Activated T-cell treated with anti-CD3 and anti-CD28 coated beads, Interleukin-2, amount 50 U/mL, for 24 hours (primary cell): Measurements from ENCODE around the gene ITIH1.
A peak's percentile ranks its signal among the peaks of the same experiment; 100 is the strongest.

Source experiments
- DNase-seq: peaks from one replicate; pipeline ENCODE4 v3.0.0-alpha.2; 2020
- H3K27ac Mint-ChIP-seq: 2 replicates; pipeline ENCODE4 v1.8.0; 2020; ENCODE audit warnings: mild to moderate bottlenecking, mixed read lengths
- H3K27me3 Mint-ChIP-seq: 2 replicates; pipeline ENCODE4 v1.8.0; 2020; ENCODE audit warnings: mixed read lengths
- H3K36me3 Mint-ChIP-seq: 2 replicates; pipeline ENCODE4 v1.8.0; 2020; ENCODE audit warnings: low read depth, mixed read lengths
- H3K4me1 Mint-ChIP-seq: 2 replicates; pipeline ENCODE4 v1.8.0; 2020; ENCODE audit warnings: low read depth, mixed read lengths
- H3K4me3 Mint-ChIP-seq: 2 replicates; pipeline ENCODE4 v1.8.0; 2020; ENCODE audit warnings: mild to moderate bottlenecking, moderate library complexity, mixed read lengths
- H3K9me3 Mint-ChIP-seq: 2 replicates; pipeline ENCODE4 v1.8.0; 2020; ENCODE audit warnings: mixed read lengths

ITIH1 gene

GRCh38 chr3:52792413-52792812, 15.0 kb downstream of the ITIH1 start:
- no peak overlapping the region for H3K4me3 Mint-ChIP-seq
- no peaks in the 10 kb centered on the region for H3K9me3 Mint-ChIP-seq
- H3K36me3 Mint-ChIP-seq, result no peaks in the 10 kb centered on the region
- no peaks in the 10 kb centered on the region for H3K27me3 Mint-ChIP-seq
- no peak for DNase-seq
- no peak overlapping the region for H3K27ac Mint-ChIP-seq
- no peaks in the 10 kb centered on the region for H3K4me1 Mint-ChIP-seq

GRCh38 chr3:52792961-52793695, 15.7 kb downstream of the ITIH1 start:
- H3K36me3 Mint-ChIP-seq, result no peaks in the 10 kb centered on the region
- H3K4me1 Mint-ChIP-seq, result no peaks in the 10 kb centered on the region
- no peaks in the 10 kb centered on the region for H3K9me3 Mint-ChIP-seq
- no peaks in the 10 kb centered on the region for H3K27me3 Mint-ChIP-seq
- no peak overlapping the region for H3K27ac Mint-ChIP-seq
- no peak for DNase-seq
- no peak overlapping the region for H3K4me3 Mint-ChIP-seq

DNA sequence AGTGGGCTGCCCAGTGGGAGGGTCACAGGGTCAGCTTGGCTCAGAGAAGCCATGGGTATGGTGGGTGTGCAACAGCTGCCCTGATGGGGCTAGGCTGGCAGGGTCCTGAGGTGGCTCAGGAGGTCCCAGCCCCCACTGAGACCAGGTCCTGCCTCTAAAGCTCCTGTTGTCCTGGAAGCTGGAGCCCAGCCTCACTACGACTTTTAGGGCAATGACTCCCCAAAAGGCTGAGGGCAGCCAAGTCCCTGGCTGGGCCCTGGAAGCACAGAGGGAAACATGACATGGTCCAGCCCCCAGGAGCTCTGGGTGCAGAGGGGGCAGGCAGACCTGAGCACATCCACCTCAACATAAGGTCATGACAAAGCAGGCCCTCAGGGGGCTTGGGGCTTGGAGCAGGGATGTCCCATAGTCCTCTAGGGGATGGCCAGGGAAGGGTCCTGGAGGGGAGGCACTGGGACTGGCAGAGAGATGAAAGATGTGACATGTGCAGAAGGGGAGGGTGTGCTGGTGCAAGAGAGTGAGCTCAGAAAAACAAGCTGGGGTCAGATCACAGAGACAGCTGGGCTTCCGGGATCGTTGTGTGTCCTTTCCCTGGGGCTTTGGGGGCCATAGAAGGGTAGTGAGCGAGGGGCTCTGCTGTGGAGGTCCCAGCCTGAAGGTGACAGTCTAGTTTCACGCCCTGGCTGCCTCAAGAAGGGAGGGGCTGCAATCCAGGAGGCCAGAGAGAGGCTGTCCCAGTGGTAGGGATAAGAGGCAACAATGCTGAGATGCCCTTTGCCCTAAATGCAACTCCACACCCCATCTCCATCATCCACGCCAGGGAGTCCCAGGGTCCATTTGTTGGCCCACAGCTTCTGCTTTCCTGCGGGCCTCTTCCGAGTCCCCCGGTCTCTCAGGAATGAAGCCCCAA, 16.6 kb downstream of the ITIH1 start:
- no peak overlapping the region for H3K4me3 Mint-ChIP-seq
- no peaks in the 10 kb centered on the region for H3K4me1 Mint-ChIP-seq
- no peak overlapping the region for H3K27ac Mint-ChIP-seq
- H3K9me3 Mint-ChIP-seq, result no peaks in the 10 kb centered on the region
- no peaks in the 10 kb centered on the region for H3K27me3 Mint-ChIP-seq
- no peaks in the 10 kb centered on the region for H3K36me3 Mint-ChIP-seq
- no peak for DNase-seq

DNA sequence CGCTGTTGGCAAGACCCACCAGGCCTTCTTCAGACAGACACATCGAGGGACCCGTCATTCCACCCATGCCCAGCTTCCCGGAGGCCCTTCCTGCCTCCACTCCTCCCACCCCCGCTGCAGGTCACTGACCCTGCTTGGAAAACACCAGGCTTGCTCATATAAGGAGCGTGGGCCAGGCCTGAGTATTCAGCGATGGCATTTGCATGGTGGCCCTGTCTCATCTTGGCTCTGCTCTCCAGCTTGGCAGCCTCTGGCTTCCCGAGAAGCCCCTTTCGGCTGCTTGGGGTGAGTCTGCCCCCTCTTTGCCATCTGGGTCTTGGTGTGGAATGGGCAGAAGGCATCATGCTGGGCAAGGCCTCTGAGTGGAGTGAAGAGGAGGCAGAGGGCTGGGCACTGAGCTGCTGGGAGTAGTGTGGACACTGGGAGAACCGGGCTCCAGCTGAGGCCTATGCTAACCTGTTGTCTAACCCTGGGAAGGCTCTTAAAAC, 17.3 kb downstream of the ITIH1 start, which contains the start of gene ITIH3:
Gene ITIH3, plus strand, starts transcription at position 185 of the 488 bp plus-strand sequence. Its CDS starts 8 bp downstream, at position 193.
- H3K4me1 Mint-ChIP-seq, result no peaks in the 10 kb centered on the region
- DNase-seq, result no peak
- no peaks in the 10 kb centered on the region for H3K36me3 Mint-ChIP-seq
- no peak within 1 kb of the TSS for H3K27ac Mint-ChIP-seq
- no peaks in the 10 kb centered on the region for H3K27me3 Mint-ChIP-seq
- no peaks in the 10 kb centered on the region for H3K9me3 Mint-ChIP-seq
- no peak within 1 kb of the TSS for H3K4me3 Mint-ChIP-seq

GRCh38 chr3:52795298-52795900, 18.0 kb downstream of the ITIH1 start:
- H3K4me1 Mint-ChIP-seq, result no peaks in the 10 kb centered on the region
- H3K27ac Mint-ChIP-seq, result no peak overlapping the region
- H3K4me3 Mint-ChIP-seq, result no peak overlapping the region
- H3K27me3 Mint-ChIP-seq, result no peaks in the 10 kb centered on the region
- H3K36me3 Mint-ChIP-seq, result no peaks in the 10 kb centered on the region
- no peak for DNase-seq
- H3K9me3 Mint-ChIP-seq, result no peaks in the 10 kb centered on the region

- Mint-ChIP-seq H3K4me1 (no peaks in the 10 kb centered on the region), H3K27ac (no peak overlapping the region), H3K9me3 (no peaks in the 10 kb centered on the region), H3K27me3 (no peaks in the 10 kb centered on the region), H3K4me3 (no peak overlapping the region), H3K36me3 (no peaks in the 10 kb centered on the region)
- no peak for DNase-seq
Observed at GRCh38 chr3:52796411-52796810, 19.0 kb downstream of the ITIH1 start.

DNA sequence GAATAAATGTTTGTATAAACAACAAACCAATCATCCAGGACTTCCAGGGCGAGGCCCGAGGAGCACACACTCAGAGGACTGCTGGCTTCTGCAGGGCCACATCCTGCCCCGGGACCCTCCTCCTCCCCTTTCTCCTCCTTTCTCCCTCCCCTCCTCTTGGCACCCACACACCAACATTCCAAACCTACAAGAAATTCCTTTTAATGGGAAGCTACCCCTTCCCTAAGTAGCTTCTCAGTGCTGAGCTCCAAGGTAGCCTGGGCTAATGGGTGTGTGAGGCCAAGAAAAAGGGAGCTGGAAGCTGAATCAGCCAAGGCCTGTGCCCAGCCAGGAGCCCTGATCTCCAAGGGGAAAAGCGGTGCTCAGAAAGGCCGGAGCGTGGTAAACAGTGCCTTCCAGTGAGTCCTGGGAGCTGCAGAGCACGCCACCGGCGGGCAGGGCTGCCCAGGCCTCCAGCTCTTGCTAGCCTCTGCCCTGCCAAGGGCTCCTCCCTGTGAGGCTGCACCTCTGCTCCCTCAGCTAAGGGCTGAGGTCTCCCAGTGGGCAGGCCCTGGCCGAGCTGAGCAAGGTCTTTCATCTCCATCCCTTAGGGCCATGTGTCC, 21.1 kb downstream of the ITIH1 start:
- no peak for DNase-seq
- H3K4me3 Mint-ChIP-seq, result no peak overlapping the region
- no peaks in the 10 kb centered on the region for H3K36me3 Mint-ChIP-seq
- no peaks in the 10 kb centered on the region for H3K9me3 Mint-ChIP-seq
- no peak overlapping the region for H3K27ac Mint-ChIP-seq
- no peaks in the 10 kb centered on the region for H3K27me3 Mint-ChIP-seq
- H3K4me1 Mint-ChIP-seq, result no peaks in the 10 kb centered on the region

GRCh38 chr3:52798978-52799476, 21.6 kb downstream of the ITIH1 start:
- peak; percentile 34 for DNase-seq
- Mint-ChIP-seq H3K27ac (no peak overlapping the region), H3K36me3 (no peaks in the 10 kb centered on the region), H3K9me3 (no peaks in the 10 kb centered on the region), H3K4me3 (no peak overlapping the region), H3K4me1 (no peaks in the 10 kb centered on the region), H3K27me3 (no peaks in the 10 kb centered on the region)

GRCh38 chr3:52800079-52800478, 22.7 kb downstream of the ITIH1 start:
- no peaks in the 10 kb centered on the region for H3K4me1 Mint-ChIP-seq
- H3K27me3 Mint-ChIP-seq, result no peaks in the 10 kb centered on the region
- H3K9me3 Mint-ChIP-seq, result no peaks in the 10 kb centered on the region
- H3K4me3 Mint-ChIP-seq, result no peak overlapping the region
- H3K36me3 Mint-ChIP-seq, result no peaks in the 10 kb centered on the region
- H3K27ac Mint-ChIP-seq, result no peak overlapping the region
- no peak for DNase-seq

GRCh38 chr3:52801839-52802238, 24.4 kb downstream of the ITIH1 start:
- Mint-ChIP-seq H3K27ac (no peak overlapping the region), H3K36me3 (no peaks in the 10 kb centered on the region), H3K9me3 (no peaks in the 10 kb centered on the region), H3K27me3 (no peaks in the 10 kb centered on the region), H3K4me3 (no peak overlapping the region), H3K4me1 (no peaks in the 10 kb centered on the region)
- no peak for DNase-seq

DNA sequence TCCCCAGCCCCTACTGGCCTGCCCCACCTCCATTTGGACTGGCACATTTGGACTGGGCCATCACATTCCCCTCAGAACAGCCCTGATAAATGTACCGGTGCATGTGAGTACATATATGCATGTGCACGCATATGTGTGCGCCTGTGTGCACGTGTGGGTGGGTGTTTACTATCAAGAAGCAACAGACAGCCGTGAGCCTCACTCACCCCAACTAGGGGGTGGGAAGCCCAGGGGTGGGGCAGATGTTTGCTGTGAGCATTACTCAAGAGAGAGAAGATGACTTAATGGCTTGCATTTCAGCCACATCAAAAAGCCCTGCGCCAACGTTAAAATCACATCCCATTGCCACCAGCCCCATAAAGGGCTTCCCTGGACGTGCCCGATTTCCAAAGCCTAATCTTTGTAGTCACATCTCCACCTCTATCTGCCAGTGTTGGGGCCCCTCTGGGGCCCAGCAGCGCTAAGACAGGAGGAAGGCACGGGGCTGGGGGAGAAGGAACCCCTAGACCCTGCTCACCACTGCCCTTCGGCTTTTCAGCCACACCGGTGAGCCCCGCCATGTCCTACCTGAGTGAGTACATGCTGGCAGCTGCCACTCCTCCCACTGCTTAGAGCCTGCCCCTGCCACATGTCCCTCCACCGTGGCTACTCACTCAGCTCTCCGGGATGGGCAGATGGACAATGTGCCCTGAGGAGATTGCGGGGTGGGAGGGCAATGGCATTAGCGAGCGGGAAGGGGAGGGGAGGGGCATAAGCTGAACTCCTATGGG, 28.1 kb downstream of the ITIH1 start:
- no peak overlapping the region for H3K27ac Mint-ChIP-seq
- no peaks in the 10 kb centered on the region for H3K27me3 Mint-ChIP-seq
- H3K4me3 Mint-ChIP-seq, result no peak overlapping the region
- H3K4me1 Mint-ChIP-seq, result peaks cover 5% of the 10 kb centered on the region
- no peaks in the 10 kb centered on the region for H3K9me3 Mint-ChIP-seq
- no peak for DNase-seq
- no peaks in the 10 kb centered on the region for H3K36me3 Mint-ChIP-seq

GRCh38 chr3:52809149-52809548, 31.8 kb downstream of the ITIH1 start:
- Mint-ChIP-seq H3K27me3 (no peaks in the 10 kb centered on the region), H3K27ac (no peak overlapping the region), H3K4me1 (peaks cover 5% of the 10 kb centered on the region), H3K4me3 (no peak overlapping the region), H3K36me3 (no peaks in the 10 kb centered on the region), H3K9me3 (no peaks in the 10 kb centered on the region)
- no peak for DNase-seq

DNA sequence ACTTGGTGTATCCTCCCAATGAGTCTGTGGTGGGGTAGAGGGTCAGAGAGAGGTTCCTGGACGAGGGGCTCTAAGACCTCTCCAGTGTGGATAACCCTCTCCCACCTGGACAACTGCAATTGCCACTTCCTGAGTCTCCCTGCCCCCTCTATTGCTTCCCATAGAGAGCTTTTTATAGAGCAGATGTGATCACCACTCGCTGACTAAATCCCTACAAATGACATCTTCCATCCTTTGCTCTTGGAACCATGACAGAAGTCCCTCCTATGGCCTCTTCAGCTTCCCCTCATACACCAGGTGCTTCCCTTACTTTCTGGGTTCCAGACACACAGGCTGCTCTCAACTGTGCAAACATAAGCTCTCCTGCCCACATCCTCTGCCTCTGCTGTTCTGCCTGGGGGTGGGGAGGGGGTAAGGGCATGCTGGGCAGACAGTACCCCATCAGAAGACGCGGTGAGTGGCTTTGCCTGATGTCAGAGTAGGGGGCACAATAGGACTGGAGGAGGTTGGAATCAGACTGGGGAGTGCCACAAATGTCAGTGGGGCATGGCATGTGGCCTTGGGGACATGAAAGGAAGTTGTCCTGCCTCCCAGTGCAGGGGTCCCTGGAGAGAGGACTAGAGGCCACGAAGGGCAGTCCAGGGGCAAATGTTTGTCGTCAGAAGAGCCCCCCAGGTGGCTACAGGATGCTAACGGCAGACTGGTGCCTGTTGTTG, 32.4 kb downstream of the ITIH1 start:
- DNase-seq, result no peak
- Mint-ChIP-seq H3K4me3 (no peak overlapping the region), H3K9me3 (no peaks in the 10 kb centered on the region), H3K4me1 (peaks cover 5% of the 10 kb centered on the region), H3K36me3 (no peaks in the 10 kb centered on the region), H3K27me3 (no peaks in the 10 kb centered on the region), H3K27ac (no peak overlapping the region)
